ENCODE measurements around the gene SRSF12. TPM values are rescaled to one million over a fixed set of nuclear protein-coding genes. Genes with fewer than 3 reads are reported as not detected.
A peak's percentile ranks its signal among the peaks of the same experiment; 100 is the strongest.

SRSF12 gene
- total RNA-seq, 4 donors from 2014 or later = 0.74 to 1.4 (median 1.1) TPM

DNA sequence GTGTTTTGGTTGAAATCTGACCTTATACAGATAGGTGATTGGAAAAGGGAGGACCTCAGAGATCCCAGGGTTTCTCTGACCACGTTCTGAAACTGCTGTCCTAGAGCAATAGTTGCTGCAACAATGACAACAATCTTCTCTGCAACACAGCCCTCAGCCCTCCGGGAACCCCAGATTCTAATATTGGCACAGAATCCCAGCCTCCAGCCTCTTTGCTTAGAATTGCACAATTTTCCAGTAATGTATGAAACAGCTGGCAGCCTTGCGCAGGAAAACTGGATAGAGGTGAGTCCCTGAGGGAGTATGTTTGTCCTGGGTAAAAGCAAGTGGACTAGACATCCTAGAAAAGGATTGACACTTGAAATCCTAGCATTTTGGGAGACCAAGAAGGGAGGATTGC, 67.7 kb downstream of the SRSF12 start:
- Histone ChIP-seq H3K36me3 (no peaks in the 10 kb centered on the region), H3K27me3 (no peaks in the 10 kb centered on the region), H3K9me3 (no peaks in the 10 kb centered on the region), H3K4me3 (no peak overlapping the region), H3K27ac (no peak overlapping the region), H3K4me1 (peaks cover 0 to 7% (median 3%) of the 10 kb centered on the region in 3 donors)
- 36 to 66% methylated on average over 2 to 3 of the region's 3 CpGs for WGBS, 2 donors (ENCODE audit: low coverage in 1 of 2)
- peak; percentile 86 for ATAC-seq
- TF ChIP-seq POLR2A (IDR thresholded peaks at IDR 0.05) (no peak), EP300 (IDR thresholded peaks at IDR 0.05) (no peak), POLR2AphosphoS5 (IDR thresholded peaks at IDR 0.05) (peak; percentile 78)
- TF ChIP-seq, protein P1, sequence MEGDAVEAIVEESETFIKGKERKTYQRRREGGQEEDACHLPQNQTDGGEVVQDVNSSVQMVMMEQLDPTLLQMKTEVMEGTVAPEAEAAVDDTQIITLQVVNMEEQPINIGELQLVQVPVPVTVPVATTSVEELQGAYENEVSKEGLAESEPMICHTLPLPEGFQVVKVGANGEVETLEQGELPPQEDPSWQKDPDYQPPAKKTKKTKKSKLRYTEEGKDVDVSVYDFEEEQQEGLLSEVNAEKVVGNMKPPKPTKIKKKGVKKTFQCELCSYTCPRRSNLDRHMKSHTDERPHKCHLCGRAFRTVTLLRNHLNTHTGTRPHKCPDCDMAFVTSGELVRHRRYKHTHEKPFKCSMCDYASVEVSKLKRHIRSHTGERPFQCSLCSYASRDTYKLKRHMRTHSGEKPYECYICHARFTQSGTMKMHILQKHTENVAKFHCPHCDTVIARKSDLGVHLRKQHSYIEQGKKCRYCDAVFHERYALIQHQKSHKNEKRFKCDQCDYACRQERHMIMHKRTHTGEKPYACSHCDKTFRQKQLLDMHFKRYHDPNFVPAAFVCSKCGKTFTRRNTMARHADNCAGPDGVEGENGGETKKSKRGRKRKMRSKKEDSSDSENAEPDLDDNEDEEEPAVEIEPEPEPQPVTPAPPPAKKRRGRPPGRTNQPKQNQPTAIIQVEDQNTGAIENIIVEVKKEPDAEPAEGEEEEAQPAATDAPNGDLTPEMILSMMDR (IDR thresholded peaks at IDR 0.05) = no peak

DNA sequence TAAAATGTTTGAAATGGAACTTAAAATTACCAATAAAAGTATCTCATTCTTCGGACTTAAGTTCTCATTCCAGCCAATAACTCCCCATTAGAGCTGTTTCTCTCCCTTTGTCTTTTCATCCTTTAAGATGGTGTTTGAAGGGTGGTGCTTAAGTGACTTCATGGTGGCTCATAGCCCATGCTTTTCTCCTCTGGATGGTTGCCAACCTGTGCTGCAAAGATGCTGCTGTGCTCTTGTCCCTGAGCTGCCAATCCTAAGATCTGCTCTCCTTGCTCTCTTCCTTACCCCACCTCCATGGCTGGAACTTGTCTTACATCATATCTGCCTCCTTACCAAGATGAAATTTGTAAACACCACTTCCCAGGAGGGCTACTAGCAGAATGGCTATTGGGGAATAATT, 68.9 kb downstream of the SRSF12 start:
- Histone ChIP-seq H3K36me3 (no peaks in the 10 kb centered on the region), H3K27ac (no peak overlapping the region), H3K9me3 (no peaks in the 10 kb centered on the region), H3K4me3 (no peak overlapping the region), H3K4me1 (peaks cover 0 to 7% (median 3%) of the 10 kb centered on the region in 3 donors), H3K27me3 (no peaks in the 10 kb centered on the region)
- TF ChIP-seq EP300 (IDR thresholded peaks at IDR 0.05) = no peak
- TF ChIP-seq, protein P1 (IDR thresholded peaks at IDR 0.05) = no peak
- TF ChIP-seq POLR2AphosphoS5 (IDR thresholded peaks at IDR 0.05) = no peak
- TF ChIP-seq POLR2A (IDR thresholded peaks at IDR 0.05) = no peak
- ATAC-seq = peak; percentile 63
- 64 to 84% methylated on average over 1 of the region's 1 CpG for WGBS, 2 donors (ENCODE audit: low coverage in 1 of 2)

DNA sequence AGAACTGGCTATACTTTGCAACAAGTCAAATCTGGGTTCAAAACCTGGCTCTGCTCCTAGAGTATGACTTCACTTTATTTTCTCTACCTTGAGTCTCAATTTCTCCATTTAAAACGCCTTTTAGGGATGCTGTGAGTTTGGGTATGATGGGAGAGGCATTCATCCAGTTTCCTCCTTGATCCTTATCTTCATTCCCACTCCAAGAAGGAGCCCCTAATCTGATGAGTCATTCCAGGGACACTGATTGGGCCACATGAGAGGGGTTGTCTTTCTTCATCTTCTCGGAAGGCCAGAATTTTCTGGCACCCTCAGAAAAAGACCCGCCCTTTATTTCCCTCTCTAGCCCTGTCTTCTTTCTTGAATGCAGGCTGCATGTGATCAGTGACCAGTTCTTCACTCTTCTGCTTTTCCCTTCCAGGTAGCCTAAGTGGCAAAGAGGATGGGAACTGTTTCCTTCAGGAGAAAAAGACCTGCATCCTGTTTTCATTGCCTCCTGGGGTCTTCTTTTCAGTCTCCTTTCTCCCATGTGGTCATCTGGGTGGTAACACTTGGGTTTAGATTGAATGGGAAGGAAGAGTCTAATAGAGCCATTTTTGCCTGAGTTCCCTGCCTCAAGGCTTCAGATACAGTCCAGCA, 69.5 kb downstream of the SRSF12 start:
- H3K4me3 ChIP-seq = no peak overlapping the region
- H3K36me3 ChIP-seq = no peaks in the 10 kb centered on the region
- peaks cover 0 to 7% (median 3%) of the 10 kb centered on the region in 3 donors for H3K4me1 ChIP-seq
- H3K27me3 ChIP-seq = no peaks in the 10 kb centered on the region
- H3K9me3 ChIP-seq = no peaks in the 10 kb centered on the region
- WGBS, 2 donors (ENCODE audit: low coverage in 1 of 2) = 83% methylated on average over 1 to 3 of the region's 3 CpGs
- no peak overlapping the region for H3K27ac ChIP-seq
- peak; percentile 24 for ATAC-seq
- TF ChIP-seq POLR2AphosphoS5 (IDR thresholded peaks at IDR 0.05) (no peak), POLR2A (IDR thresholded peaks at IDR 0.05) (no peak), EP300 (IDR thresholded peaks at IDR 0.05) (no peak)
- TF ChIP-seq, protein P1 (IDR thresholded peaks at IDR 0.05) = no peak

DNA sequence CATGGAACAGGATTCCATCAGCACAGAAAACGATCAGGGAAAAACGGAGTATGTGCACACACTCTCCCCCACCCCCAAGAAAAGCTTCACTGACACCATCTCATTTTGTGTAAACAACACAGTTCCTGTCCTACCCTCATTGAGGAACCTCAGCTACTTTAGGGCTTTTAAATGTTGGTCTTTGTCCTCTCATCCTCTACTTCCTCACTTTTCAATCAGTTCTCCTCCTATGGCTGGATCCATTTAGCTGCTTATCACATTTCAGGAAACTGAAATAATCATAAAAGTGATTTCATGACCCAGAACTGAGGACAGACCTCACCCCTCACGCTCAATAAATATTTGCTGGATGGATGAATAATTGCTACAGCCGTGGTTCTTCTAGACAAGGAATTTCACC, 70.4 kb downstream of the SRSF12 start:
- Histone ChIP-seq H3K27me3 (no peaks in the 10 kb centered on the region), H3K4me3 (no peak overlapping the region), H3K9me3 (no peaks in the 10 kb centered on the region), H3K36me3 (no peaks in the 10 kb centered on the region), H3K27ac (no peak overlapping the region), H3K4me1 (peaks cover 0 to 7% (median 3%) of the 10 kb centered on the region in 3 donors)
- ATAC-seq = no peak
- TF ChIP-seq POLR2AphosphoS5 (IDR thresholded peaks at IDR 0.05) (no peak), EP300 (IDR thresholded peaks at IDR 0.05) (no peak), POLR2A (IDR thresholded peaks at IDR 0.05) (no peak)
- TF ChIP-seq, protein P1 (IDR thresholded peaks at IDR 0.05) = no peak
- WGBS, 2 donors (ENCODE audit: low coverage in 1 of 2) = 60 to 71% methylated on average over 3 of the region's 4 CpGs

Small RNAs within 50 kb of the gene (small RNA-seq; reads per million reads assigned to genes)
- gene RN7SL336P = 0 reads per million in 4 donors
- gene RNU2-61P = 0 to 0.55 (median 0.33) reads per million in 4 donors

Other genes starting within 250 kb of the SRSF12 start
- gene RNGTT, start 154.5 kb downstream of the SRSF12 start, total RNA-seq = 10 to 100 TPM; 12.2 to 17.5 (median 14.6) TPM
- gene PNRC1, start 37.3 kb downstream of the SRSF12 start, total RNA-seq = 100 to 1,000 TPM; 316 to 349 (median 331) TPM
- gene PM20D2, start 28.0 kb upstream of the SRSF12 start, total RNA-seq = 10 to 100 TPM; 19.0 to 36.3 (median 25.5) TPM
- under 1 TPM in 1 of 4 donors, not detected in 3; 0.31 TPM for gene GABRR1, start 99.3 kb upstream of the SRSF12 start, total RNA-seq
- gene GABRR2, start 197.2 kb upstream of the SRSF12 start, total RNA-seq = 1 to 10 TPM in 1 of 4 donors, under 1 TPM in 1, not detected in 2; 0.30 to 1.3 TPM
- gene UBE2J1, start 234.7 kb upstream of the SRSF12 start, total RNA-seq = 10 to 100 TPM; 32.7 to 42.9 (median 36.9) TPM